Measurements from ENCODE around the gene MYL3. TPM values are rescaled to one million over a fixed set of nuclear protein-coding genes. Genes with fewer than 3 reads are reported as not detected.

The MYL3 gene
- total and polyA plus RNA-seq, 2 donors (not counting 1 experiment from before 2014, with no cell fraction given): not detected

- Histone ChIP-seq H3K79me2 (ENCODE audit: control insufficient read depth, insufficient read depth, low read length) (no peaks in the 10 kb centered on the region), H3K9ac (ENCODE audit: low read length) (peak overlapping the region; percentile 75), H3K4me2 (replicated peaks; ENCODE audit: low read depth, low read length, poor library complexity, severe bottlenecking) (peak overlapping the region; percentile 97), H3K4me1 (ENCODE audit: control insufficient read depth in 2 of 2, insufficient read depth in 2 of 2, low read length in 2 of 2) (peaks cover 12 to 17% of the 10 kb centered on the region in 2 donors), H3K4me3 (ENCODE audit: control extremely low read depth in 1 of 5, extremely low read depth in 1 of 5, insufficient read depth in 1 of 5, low read depth in 2 of 5, low read length in 4 of 5) (peak overlapping the region; percentile 16 to 86 (median 69)), H3K9me3 (ENCODE audit: control extremely low read depth in 1 of 3, control insufficient read depth in 2 of 3, insufficient read depth in 1 of 3, low read length in 2 of 3) (peaks cover 3 to 10% (median 10%) of the 10 kb centered on the region in 3 donors), H3K27me3 (replicated peaks in 1 of 4; ENCODE audit: control extremely low read depth in 1 of 4, control insufficient read depth in 3 of 4, insufficient read depth in 4 of 4, low read length in 3 of 4) (no peaks in the 10 kb centered on the region), H4K20me1 (ENCODE audit: control insufficient read depth, insufficient read depth, low read length, poor library complexity, severe bottlenecking) (no peaks in the 10 kb centered on the region), H3K36me3 (replicated peaks in 1 of 2; ENCODE audit: control extremely low read depth in 1 of 2, control insufficient read depth in 1 of 2, extremely low read depth in 1 of 2, insufficient read depth in 2 of 2, low read length in 1 of 2) (no peaks in the 10 kb centered on the region), H2AFZ (ENCODE audit: insufficient read depth, low read depth, low read length, poor library complexity, severe bottlenecking) (peak overlapping the region; percentile 99), H3K27ac (ENCODE audit: low read length in 2 of 2) (peak overlapping the region; percentile 45 to 65)
- DNase-seq: no peak
- intact Hi-C loops (cut with micrococcal nuclease): loop anchor here (5.0 kb wide), 1 partner anchor 537 kb away; the partner anchor contains the start of gene PTPN23
- Mint-ChIP-seq H3K27me3 (no peaks in the 10 kb centered on the region), H3K4me3 (peak overlapping the region; percentile 82), H3K27ac (peak overlapping the region; percentile 75), H3K4me1 (peaks cover 9% of the 10 kb centered on the region), H3K9me3 (ENCODE audit: insufficient read depth) (peaks cover 15% of the 10 kb centered on the region)
- ChIA-PET CTCF (interaction anchor here (0.9 to 1.7 kb wide), 7 partner anchors 9 to 535 kb away, joined by 3 to 9 read pairs (median 3); partner anchors contain the start of genes MYL3 and PTPN23), POLR2A (interaction anchor here (0.7 kb wide), 1 partner anchor 133 kb away, joined by 3 read pairs; no protein-coding TSS in a partner anchor)
- TF ChIP-seq CTCF (IDR thresholded peaks at IDR 0.05): no peak
- no peak for TF ChIP-seq EZH2 (IDR thresholded peaks at IDR 0.05; ENCODE audit: borderline replicate concordance, insufficient read depth, low read depth, low read length, poor library complexity, severe bottlenecking)
- no peak for ATAC-seq (ENCODE audit: low read depth)
- WGBS (ENCODE audit: insufficient coverage): 6% methylated on average over 23 of the region's 23 CpGs
These were observed 17.8 kb downstream of the MYL3 start for GRCh38 chr3:46845397-46845859.

GRCh38 chr3:46844881-46845312 is 18.3 kb downstream of the MYL3 start:
- Mint-ChIP-seq H3K4me3 (peak overlapping the region; percentile 82), H3K27ac (peak overlapping the region; percentile 75), H3K27me3 (no peaks in the 10 kb centered on the region), H3K9me3 (ENCODE audit: insufficient read depth) (peaks cover 17% of the 10 kb centered on the region), H3K4me1 (peaks cover 9% of the 10 kb centered on the region)
- Histone ChIP-seq H3K9ac (ENCODE audit: low read length) (peak overlapping the region; percentile 75), H4K20me1 (ENCODE audit: control insufficient read depth, insufficient read depth, low read length, poor library complexity, severe bottlenecking) (no peaks in the 10 kb centered on the region), H3K27me3 (replicated peaks in 1 of 4; ENCODE audit: control extremely low read depth in 1 of 4, control insufficient read depth in 3 of 4, insufficient read depth in 4 of 4, low read length in 3 of 4) (no peaks in the 10 kb centered on the region), H3K4me1 (ENCODE audit: control insufficient read depth in 2 of 2, insufficient read depth in 2 of 2, low read length in 2 of 2) (peaks cover 12 to 17% of the 10 kb centered on the region in 2 donors), H3K4me2 (replicated peaks; ENCODE audit: low read depth, low read length, poor library complexity, severe bottlenecking) (peak overlapping the region; percentile 97), H3K36me3 (replicated peaks in 1 of 2; ENCODE audit: control extremely low read depth in 1 of 2, control insufficient read depth in 1 of 2, extremely low read depth in 1 of 2, insufficient read depth in 2 of 2, low read length in 1 of 2) (no peaks in the 10 kb centered on the region), H2AFZ (ENCODE audit: insufficient read depth, low read depth, low read length, poor library complexity, severe bottlenecking) (peak overlapping the region; percentile 99), H3K27ac (ENCODE audit: low read length in 2 of 2) (peak overlapping the region in 1 of 2 donors; percentile 65), H3K9me3 (ENCODE audit: control extremely low read depth in 1 of 3, control insufficient read depth in 2 of 3, insufficient read depth in 1 of 3, low read length in 2 of 3) (peaks cover 8 to 15% (median 11%) of the 10 kb centered on the region in 3 donors), H3K4me3 (ENCODE audit: control extremely low read depth in 1 of 5, extremely low read depth in 1 of 5, insufficient read depth in 1 of 5, low read depth in 2 of 5, low read length in 4 of 5) (peak overlapping the region in 4 of 5 experiments; percentile 55 to 86 (median 71)), H3K79me2 (ENCODE audit: control insufficient read depth, insufficient read depth, low read length) (no peaks in the 10 kb centered on the region)
- ChIA-PET POLR2A (no interaction called here), CTCF (interaction anchor here (0.9 to 1.7 kb wide), 5 partner anchors 9 to 536 kb away, joined by 3 to 9 read pairs (median 3); partner anchors contain the start of genes MYL3 and PTPN23)
- WGBS (ENCODE audit: insufficient coverage): 59% methylated on average over 10 of the region's 11 CpGs
- no peak for DNase-seq
- intact Hi-C loops (cut with micrococcal nuclease): loop anchor here (5.0 kb wide), 1 partner anchor 537 kb away; the partner anchor contains the start of gene PTPN23
- TF ChIP-seq EZH2 (IDR thresholded peaks at IDR 0.05; ENCODE audit: borderline replicate concordance, insufficient read depth, low read depth, low read length, poor library complexity, severe bottlenecking): no peak
- TF ChIP-seq CTCF (IDR thresholded peaks at IDR 0.05): no peak
- ATAC-seq (ENCODE audit: low read depth): no peak
